Activated T-cell treated with anti-CD3 and anti-CD28 coated beads, Interleukin-2, amount 50 U/mL, for 1 hour (primary cell): ENCODE results near the gene CLEC3B.

Experiments used
- DNase-seq: peaks from one replicate; pipeline ENCODE4 v3.0.0-alpha.2; 2020

The CLEC3B gene

DNA sequence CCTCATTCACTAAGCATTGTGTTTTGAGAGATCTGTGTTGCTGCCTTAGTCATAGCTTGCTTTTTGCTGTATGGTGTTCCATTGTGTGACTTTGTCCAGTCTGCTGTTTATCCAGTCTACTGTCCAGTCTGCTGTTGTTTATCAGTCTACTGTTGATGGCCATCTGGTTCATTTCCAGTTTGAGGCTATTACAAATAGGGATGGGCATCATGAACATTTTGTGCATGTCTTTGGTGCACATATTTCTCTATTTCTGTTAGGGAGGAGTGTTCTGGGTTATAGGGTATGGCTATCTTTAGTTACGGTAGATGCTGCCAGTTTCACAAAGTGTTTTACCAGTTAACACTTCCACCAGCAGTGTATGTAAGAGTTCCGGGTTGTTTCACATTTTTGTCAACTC, 22.2 kb upstream of the CLEC3B start:
- no peak for DNase-seq

- no peak for DNase-seq
Observed at GRCh38 chr3:45007091-45007490, 19.0 kb upstream of the CLEC3B start.

DNA sequence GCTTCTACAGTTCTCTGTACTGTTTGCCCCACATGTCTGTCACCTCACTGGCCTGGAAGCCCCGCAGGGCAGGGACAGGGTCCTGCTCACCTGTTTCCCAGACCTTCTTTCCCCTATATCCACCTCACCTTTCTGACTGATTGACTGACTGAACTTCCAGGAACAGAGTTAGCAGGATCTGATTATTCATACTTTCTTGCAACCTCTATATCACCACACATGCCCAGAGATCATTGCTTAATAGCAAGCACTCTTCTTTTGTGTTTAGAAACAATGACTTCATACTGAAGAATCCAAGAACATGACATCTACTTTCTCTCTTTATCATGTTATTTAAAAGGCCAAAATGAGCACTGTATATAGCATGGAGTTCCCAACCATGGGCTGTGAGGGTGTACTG, 18.0 kb upstream of the CLEC3B start:
- DNase-seq, result no peak

GRCh38 chr3:45009868-45010267, 16.2 kb upstream of the CLEC3B start:
- DNase-seq, result no peak

DNA sequence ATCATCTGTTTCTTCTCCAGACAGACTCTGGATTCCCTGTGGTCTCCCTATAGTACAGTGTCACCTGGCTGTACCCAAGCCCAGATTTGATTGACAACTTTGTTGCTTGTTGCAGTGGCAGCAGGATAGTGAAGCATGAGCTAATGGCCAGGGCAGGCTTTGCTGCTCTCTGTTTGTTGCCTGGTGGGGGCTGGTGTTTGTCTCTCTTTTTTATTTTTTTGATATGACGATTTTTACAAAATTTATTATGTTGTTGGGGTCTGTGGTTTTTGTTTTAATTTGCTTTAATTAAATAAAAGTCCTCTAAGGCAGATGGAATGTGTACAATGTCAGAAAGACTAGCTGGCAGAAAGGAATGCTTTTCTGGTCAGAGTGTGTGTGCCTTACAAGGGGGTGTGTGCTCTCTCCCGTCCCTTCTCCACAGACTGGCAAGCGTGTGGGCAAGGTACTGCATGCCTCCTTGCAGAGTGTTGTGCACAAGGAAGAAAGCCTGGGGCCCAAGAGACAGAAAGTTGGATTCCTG, 15.2 kb upstream of the CLEC3B start:
- no peak for DNase-seq

DNA sequence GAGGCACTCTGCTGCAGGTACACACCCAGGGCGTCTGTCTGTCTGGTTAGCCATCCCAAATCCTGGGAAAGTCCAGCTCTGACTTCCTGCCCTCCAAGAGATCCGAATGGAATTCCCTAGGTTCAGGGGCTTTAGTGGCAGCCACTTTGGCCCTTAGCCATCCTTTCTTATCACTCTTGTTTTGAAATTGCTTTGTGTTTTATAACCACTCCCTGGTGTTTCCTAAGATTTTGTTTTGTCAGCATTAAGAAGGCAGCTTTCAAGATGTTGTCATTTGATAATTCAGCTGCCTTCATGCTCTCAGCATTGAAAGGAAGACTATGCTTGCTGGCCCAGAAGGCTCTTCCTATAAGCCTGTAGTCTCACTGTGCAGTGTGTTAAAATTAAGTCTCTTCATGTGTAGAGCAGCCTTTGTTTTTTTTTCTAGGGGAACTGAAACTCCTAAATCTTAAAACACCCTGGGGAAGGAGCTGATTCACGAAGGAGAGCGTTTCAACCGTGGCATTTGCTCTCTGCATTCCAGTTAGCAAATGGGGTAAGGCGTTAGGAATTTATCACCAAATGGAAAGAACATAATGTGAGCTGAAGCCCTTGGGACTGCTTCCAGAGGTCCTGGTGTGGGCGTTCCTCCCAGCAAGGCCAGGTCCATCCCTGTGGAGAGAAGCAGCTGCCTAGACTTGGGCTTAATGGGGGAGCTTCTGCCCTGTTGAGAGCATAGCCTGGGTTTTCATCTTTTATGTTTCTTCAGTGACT, 14.2 kb upstream of the CLEC3B start:
- DNase-seq, result no peak

DNA sequence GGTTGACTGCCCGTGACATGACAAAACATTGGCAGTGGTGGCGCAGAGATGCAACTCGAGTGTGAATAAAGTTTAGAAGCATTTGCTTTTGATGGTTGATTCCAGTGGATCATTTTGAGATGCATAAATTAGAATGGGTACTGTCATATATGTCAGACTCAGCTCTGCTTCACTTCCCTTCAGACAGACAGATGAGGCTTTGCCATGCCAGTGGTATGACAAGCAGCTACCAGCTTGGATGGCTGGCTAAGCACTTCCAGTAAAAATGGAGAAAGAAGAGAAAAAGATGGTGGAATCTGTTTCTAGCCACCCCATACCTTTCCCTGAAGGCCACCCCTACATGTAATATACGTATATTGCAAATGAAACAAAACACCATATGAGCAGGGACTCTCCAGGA, 13.5 kb upstream of the CLEC3B start:
- no peak for DNase-seq

GRCh38 chr3:45016916-45017315, 9.2 kb upstream of the CLEC3B start:
- no peak for DNase-seq

GRCh38 chr3:45017821-45018220, 8.3 kb upstream of the CLEC3B start:
- DNase-seq, result no peak

- no peak for DNase-seq
Observed at GRCh38 chr3:45020534-45020933, 5.6 kb upstream of the CLEC3B start.

GRCh38 chr3:45021524-45022297, 4.4 kb upstream of the CLEC3B start:
- DNase-seq, result no peak

DNA sequence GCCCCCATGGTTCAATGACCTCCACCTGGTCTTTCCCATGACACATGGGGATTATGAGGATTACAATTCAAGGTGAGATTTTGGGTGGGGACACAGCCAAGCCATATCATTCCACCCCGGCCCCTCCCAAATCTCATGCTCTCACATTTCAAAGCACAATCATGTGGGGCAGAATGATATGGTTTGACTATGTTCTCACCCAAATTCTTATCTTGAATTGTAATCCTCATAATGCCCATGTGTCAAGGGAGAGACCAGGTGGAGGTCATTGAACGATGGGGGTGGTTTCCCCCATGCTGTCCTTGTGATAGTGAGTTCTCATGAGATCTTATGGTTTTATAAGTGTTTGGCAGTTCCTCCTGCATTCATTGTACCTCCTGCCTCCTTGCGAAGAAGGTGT, 2.4 kb upstream of the CLEC3B start:
- DNase-seq, result no peak

DNA sequence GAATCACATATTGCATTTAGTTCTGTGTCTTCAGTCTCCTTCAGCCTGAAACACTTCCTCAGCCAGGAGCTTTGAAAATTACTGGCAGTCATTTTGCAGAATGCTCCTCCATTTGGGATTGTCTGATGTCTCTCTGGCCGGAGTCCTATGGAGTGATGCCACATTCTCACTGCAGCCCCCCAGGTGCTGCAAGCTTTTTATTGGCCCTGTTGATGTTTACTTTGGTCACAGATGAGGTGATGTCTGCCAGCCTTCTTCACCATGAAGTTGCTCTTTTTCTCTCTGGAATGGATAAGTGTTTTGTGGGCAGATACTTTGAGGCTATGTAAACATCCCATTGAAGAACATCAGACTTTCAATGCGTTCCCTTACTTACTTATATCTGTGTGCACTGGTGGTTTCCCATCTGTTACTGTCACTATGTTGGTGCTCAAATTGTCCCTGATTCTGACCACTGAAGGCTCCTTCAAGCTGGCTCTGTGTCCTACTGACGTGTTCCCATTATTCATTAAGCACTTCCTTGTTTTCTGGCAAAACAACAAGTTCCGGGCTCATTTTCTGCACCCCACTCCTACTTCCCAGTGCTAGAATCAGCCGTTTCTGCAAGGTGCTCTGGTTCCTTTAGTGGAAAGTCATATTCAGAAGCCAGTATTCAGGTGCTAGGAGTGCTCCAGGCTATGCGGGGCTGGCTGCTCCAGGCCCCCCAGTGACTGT, 1.4 kb upstream of the CLEC3B start:
- DNase-seq, result no peak

GRCh38 chr3:45026957-45027356, 854 bp downstream of the CLEC3B start:
- DNase-seq, result no peak

DNA sequence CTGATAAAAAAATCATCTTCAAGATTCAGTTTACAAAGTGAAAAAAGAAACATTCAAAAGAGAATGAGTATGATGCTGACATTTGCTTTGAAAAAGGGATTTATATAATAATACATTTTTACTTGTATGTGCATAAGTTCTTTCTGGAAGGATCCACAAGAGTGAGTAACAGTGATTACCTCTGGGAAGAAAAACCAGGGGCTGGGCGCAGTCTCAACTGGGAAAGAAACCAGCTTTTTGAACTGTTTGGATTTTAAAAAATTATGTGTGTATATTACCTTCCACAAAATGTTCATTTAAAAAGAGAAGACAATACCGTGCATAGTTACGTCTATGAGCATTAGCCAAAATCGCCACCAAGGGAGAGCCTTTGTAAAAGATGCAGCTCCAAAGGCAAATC, 1.3 kb downstream of the CLEC3B start:
- no peak for DNase-seq

DNA sequence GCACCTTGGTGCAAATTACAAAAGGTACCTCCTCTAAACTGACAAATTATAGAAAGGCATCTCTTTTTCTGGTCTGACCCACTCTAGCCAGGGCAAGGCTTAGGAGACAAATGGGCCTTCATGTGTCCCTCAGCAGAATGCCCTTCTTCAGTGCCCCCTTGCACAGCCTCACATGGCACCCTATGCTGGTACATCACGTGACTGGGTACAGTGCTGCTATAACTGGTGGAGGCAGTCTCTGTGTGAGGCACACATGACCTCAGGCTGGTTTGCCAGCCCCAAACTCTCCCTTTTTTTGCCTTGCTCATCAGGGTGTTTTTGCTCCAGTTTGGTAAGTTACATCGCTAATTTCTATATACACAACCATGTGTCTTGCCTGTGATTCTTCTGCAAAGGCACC, 3.1 kb downstream of the CLEC3B start:
- no peak for DNase-seq

DNA sequence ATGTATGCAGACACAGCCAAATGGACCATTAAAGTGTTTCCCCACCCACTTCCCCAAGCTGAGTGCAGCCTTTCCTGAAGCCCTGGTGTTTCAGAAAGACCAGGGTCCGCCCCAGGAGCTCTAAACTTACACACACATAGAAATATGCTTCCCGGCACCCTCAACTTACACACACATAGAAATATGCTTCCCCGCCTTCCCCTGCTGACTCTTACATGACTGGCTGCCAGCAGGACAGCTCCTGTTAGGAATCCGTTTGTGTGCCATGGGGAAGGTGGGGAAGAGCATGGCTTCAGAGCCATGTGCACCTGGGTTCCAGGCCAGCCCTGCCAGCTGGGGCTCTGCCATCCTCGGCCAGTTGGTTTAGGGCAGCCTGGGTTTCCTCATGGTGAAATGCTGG, 3.6 kb downstream of the CLEC3B start:
- DNase-seq, result no peak

DNA sequence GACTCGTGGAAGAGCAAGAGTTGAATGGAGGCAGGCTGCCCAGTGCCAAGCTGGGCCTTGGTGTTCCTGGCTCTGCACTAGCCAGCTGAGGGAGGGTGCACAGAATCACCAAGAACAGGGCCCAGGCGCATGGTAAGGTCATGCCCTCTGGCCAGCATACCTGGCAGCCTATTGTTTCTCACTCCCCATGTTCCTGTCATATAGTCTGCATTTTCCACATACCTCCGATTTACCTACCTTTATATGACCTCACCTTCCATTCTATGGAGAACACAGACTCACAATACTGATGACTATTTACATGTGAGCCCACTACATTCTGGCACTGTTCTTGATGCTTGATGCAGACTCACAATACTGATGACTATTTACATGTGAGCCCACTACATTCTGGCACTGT, 5.4 kb downstream of the CLEC3B start:
- DNase-seq, result no peak

GRCh38 chr3:45032113-45032512, 6.0 kb downstream of the CLEC3B start:
- DNase-seq, result no peak

DNA sequence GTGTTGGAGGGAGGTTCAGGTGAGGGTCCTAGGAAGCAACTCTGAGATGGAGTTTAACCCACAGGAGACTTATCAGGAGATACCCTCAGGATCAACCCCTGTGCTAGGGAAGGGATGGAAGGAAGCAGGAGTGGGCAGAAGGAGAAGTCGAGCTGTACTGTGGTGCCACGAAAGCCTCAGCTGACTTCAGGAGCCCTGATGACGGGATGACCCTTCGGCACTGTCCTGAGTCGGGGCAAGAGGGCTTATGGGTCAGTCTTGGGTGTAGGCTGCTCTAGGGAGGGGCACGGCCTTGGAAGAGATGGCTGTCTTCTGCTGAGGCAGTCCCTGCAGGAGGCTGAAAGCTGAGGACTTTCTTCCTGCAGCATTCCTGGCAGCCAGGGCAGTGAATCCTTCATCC, 7.7 kb downstream of the CLEC3B start:
- no peak for DNase-seq

DNA sequence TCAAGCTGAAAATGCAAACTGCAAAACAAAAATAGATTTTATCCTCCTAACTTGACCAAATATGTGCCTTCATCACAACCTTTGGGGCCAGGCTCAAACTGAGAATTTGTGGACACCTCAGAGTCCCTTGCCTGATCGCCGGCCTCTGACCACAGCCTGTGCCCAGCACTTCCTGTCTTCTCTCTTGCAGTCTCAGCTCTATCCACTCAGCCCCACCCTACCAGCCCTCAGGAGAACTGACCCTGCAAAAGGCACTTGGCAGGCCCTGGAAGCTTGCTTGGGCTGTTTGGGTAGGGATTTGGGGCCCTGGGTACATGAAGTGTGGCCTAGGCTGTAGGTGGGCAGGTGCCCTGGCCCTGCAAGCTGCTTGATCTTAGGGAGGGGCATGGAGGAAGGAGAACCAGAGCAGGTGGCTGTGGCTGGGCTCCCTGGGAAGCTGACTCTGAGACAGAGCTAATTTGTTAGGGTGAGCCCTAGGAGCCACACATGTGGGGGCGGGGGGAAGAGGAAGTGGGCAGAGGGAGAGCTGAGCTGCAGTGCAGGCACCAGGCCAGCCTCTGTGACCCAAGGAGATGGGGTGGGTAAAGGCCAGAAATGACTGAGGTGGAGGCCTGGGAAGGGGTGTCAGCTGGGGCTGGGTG, 8.6 kb downstream of the CLEC3B start:
- DNase-seq, result no peak

DNA sequence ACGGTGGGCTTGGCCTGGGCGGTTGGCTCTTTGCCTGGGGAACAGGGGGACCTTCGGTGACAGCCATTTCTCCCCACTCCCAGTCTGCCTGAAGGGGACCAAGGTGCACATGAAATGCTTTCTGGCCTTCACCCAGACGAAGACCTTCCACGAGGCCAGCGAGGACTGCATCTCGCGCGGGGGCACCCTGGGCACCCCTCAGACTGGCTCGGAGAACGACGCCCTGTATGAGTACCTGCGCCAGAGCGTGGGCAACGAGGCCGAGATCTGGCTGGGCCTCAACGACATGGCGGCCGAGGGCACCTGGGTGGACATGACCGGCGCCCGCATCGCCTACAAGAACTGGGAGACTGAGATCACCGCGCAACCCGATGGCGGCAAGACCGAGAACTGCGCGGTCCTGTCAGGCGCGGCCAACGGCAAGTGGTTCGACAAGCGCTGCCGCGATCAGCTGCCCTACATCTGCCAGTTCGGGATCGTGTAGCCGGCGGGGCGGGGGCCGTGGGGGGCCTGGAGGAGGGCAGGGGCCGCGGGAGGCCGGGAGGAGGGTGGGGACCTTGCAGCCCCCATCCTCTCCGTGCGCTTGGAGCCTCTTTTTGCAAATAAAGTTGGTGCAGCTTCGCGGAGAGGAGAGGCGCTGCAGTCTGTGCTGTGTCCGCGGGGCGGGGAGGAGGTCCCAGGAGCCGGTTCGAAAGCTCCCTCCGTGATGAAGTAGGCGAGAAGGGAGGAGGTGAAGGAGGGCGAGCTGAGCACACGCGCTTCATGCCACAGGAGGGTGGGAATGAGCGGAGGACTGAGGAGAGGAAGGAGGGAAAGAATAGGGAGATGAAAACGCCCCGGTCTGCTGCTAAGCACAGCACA, 9.6 kb downstream of the CLEC3B start:
- peak; percentile 35 for DNase-seq
